PC-3 (cell line): ENCODE data around the gene COLEC11. TPM values are rescaled to one million over a fixed set of nuclear protein-coding genes. Genes with fewer than 3 reads are reported as not detected.

ENCODE experiments used
- ATAC-seq: fragments of 200-7000 bp; cut with Tn5 transposase; 2 replicates; pipeline ENCODE4 v1.9.1; 2020; ENCODE audit warnings: mild to moderate bottlenecking, moderate library complexity
- BruUV-seq: library from RNA; stranded (reverse); fragments of 400-500 nt; replicated peaks from 2 replicates; lab custom pipeline; 2021; lab: Mats Ljungman, UMichigan
- CTCF ChIA-PET: fragments of 300-600 bp; sonication (Branson Sonifier 250); formaldehyde crosslinking; loops from one replicate; lab custom pipeline; 2022; ENCODE audit warnings: antibody characterized with exemption; lab: Charles Lee
- POLR2A ChIA-PET: fragments of 300-600 bp; sonication (Branson Sonifier 250); formaldehyde crosslinking; loops from one replicate; lab custom pipeline; 2022; ENCODE audit warnings: antibody characterized with exemption; ENCODE audit not compliant: unreplicated experiment; lab: Charles Lee
- DNase-seq: peaks from one replicate; pipeline ENCODE4 v3.0.0-alpha.2; 2015
- H2AFZ ChIP-seq: fragments of 300-600 bp; sonication (generic); 2 replicates; pipeline ENCODE4 v1.6.0; 2016; ENCODE audit warnings: antibody characterized with exemption, low read length
- H3F3A ChIP-seq: fragments of 300-600 bp; sonication (generic); one replicate; pipeline ENCODE4 v1.6.0; 2017; ENCODE audit warnings: antibody characterized with exemption, low read length, control low read depth, mild to moderate bottlenecking; ENCODE audit not compliant: unreplicated experiment
- H3K27ac ChIP-seq: fragments of 300-600 bp; sonication (generic); 2 replicates; pipeline ENCODE4 v1.5.1; 2016; ENCODE audit warnings: mild to moderate bottlenecking, low read length
- H3K27me3 ChIP-seq: fragments of 300-600 bp; sonication (generic); 2 replicates; pipeline ENCODE4 v1.6.1; 2016; ENCODE audit warnings: low read length, mixed read lengths
- H3K36me3 ChIP-seq: fragments of 300-600 bp; sonication (generic); 2 replicates; pipeline ENCODE4 v1.6.1; 2016; ENCODE audit warnings: low read depth, mixed run types, low read length, mixed read lengths
- H3K4me1 ChIP-seq: fragments of 300-600 bp; sonication (generic); 2 replicates; pipeline ENCODE4 v1.5.1; 2016; ENCODE audit warnings: low read length; ENCODE audit not compliant: insufficient read depth
- H3K4me2 ChIP-seq: fragments of 300-600 bp; sonication (generic); 2 replicates; pipeline ENCODE4 v1.6.0; 2016; ENCODE audit warnings: low read length
- H3K4me3 ChIP-seq: fragments of 300-600 bp; sonication (generic); 2 replicates; pipeline ENCODE4 v1.5.1; 2016; ENCODE audit warnings: mild to moderate bottlenecking, low read length, mixed read lengths
- H3K79me2 ChIP-seq: fragments of 300-600 bp; sonication (generic); 2 replicates; pipeline ENCODE4 v1.6.1; 2017; ENCODE audit warnings: low read length, mixed read lengths
- H3K9ac ChIP-seq: fragments of 300-600 bp; sonication (generic); 2 replicates; pipeline ENCODE4 v1.6.0; 2016; ENCODE audit warnings: mild to moderate bottlenecking, low read length
- H3K9me2 ChIP-seq: fragments of 300-600 bp; sonication (generic); replicated peaks from 2 replicates; pipeline ENCODE4 v1.6.1; 2016; ENCODE audit warnings: mixed run types, low read length, mixed read lengths
- H3K9me3 ChIP-seq: fragments of 300-600 bp; sonication (generic); 2 replicates; pipeline ENCODE4 v1.6.1; 2016; ENCODE audit warnings: low read length, mixed read lengths
- H4K20me1 ChIP-seq: fragments of 300-600 bp; sonication (generic); 2 replicates; pipeline ENCODE4 v1.6.1; 2016; ENCODE audit warnings: low read length, mixed read lengths
- EZH2 ChIP-seq: fragments of 300-600 bp; sonication (generic); IDR thresholded peaks from one replicate; pipeline ENCODE4 v1.6.1; 2017; ENCODE audit warnings: antibody characterized with exemption, mild to moderate bottlenecking, low read length; ENCODE audit not compliant: unreplicated experiment
- EZH2phosphoT487 ChIP-seq: fragments of 300-600 bp; sonication (generic); IDR thresholded peaks from 2 replicates; pipeline ENCODE4 v1.6.1; 2018; ENCODE audit warnings: mild to moderate bottlenecking, antibody characterized with exemption, low read length, borderline replicate concordance
- intact Hi-C: fragments of 100-400 bp; cut with micrococcal nuclease; formaldehyde crosslinking; loops from 2 replicates; pipeline ENCODE4 v1.9.0; 2023
- total RNA-seq: library from RNA; depleted of rRNA; stranded (reverse); fragments of >200 nt; gene quantifications from 2 replicates; pipeline ENCODE4 v1.2.3, GENCODE V29; 2014
- TF ChIP-seq, protein P1 (sequence below): fragments of 300-600 bp; sonication (generic); conservative IDR thresholded peaks from 2 replicates; pipeline ENCODE4 v1.5.1; 2017; ENCODE audit warnings: antibody characterized with exemption, low read depth, mild to moderate bottlenecking, low read length

COLEC11 gene
- total RNA-seq, 1 experiment from 2014 or later: 0.44 TPM

GRCh38 chr2:3600256-3600855 lies 5.4 kb downstream of the COLEC11 start:
- Histone ChIP-seq H3K27ac (no peak overlapping the region), H3K4me1 (no peaks in the 10 kb centered on the region), H3K9me2 (no peaks in the 10 kb centered on the region), H3K36me3 (no peaks in the 10 kb centered on the region), H3F3A (no peaks in the 10 kb centered on the region), H3K4me3 (no peak overlapping the region), H3K9ac (no peak overlapping the region), H4K20me1 (no peaks in the 10 kb centered on the region), H3K79me2 (no peaks in the 10 kb centered on the region), H3K27me3 (no peaks in the 10 kb centered on the region), H2AFZ (no peak overlapping the region), H3K4me2 (no peak overlapping the region), H3K9me3 (no peaks in the 10 kb centered on the region)
- intact Hi-C loops: no loop called here
- BruUV-seq: no TSS peak
- ATAC-seq (no peak), DNase-seq (no peak)
- TF ChIP-seq EZH2phosphoT487 (no peak), EZH2 (no peak)
- TF ChIP-seq, protein P1, sequence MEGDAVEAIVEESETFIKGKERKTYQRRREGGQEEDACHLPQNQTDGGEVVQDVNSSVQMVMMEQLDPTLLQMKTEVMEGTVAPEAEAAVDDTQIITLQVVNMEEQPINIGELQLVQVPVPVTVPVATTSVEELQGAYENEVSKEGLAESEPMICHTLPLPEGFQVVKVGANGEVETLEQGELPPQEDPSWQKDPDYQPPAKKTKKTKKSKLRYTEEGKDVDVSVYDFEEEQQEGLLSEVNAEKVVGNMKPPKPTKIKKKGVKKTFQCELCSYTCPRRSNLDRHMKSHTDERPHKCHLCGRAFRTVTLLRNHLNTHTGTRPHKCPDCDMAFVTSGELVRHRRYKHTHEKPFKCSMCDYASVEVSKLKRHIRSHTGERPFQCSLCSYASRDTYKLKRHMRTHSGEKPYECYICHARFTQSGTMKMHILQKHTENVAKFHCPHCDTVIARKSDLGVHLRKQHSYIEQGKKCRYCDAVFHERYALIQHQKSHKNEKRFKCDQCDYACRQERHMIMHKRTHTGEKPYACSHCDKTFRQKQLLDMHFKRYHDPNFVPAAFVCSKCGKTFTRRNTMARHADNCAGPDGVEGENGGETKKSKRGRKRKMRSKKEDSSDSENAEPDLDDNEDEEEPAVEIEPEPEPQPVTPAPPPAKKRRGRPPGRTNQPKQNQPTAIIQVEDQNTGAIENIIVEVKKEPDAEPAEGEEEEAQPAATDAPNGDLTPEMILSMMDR: no peak
- ChIA-PET POLR2A (no interaction called here), CTCF (no interaction called here)

GRCh38 chr2:3601561-3602271 lies 6.8 kb downstream of the COLEC11 start:
- Histone ChIP-seq H3K4me1 (peaks cover 4% of the 10 kb centered on the region; the same call in 1 of the 2 replicates), H3K9me3 (no peaks in the 10 kb centered on the region), H3K27ac (no peak overlapping the region), H3K27me3 (no peaks in the 10 kb centered on the region), H3K79me2 (no peaks in the 10 kb centered on the region), H3K36me3 (no peaks in the 10 kb centered on the region), H3K4me2 (no peak overlapping the region), H3K4me3 (no peak overlapping the region), H3F3A (no peaks in the 10 kb centered on the region), H2AFZ (no peak overlapping the region), H3K9ac (no peak overlapping the region), H3K9me2 (no peaks in the 10 kb centered on the region), H4K20me1 (no peaks in the 10 kb centered on the region)
- intact Hi-C loops: no loop called here
- POLR2A ChIA-PET: no interaction called here
- BruUV-seq: no TSS peak
- ATAC-seq: no peak
- CTCF ChIA-PET: no interaction called here
- no peak for DNase-seq
- TF ChIP-seq EZH2phosphoT487 (no peak), EZH2 (no peak)
- TF ChIP-seq, protein P1: no peak
